Activated T-helper 2 cell treated with anti-CD3 and anti-CD28 coated beads, Interferon-gamma antibody, Interleukin-2, Interleukin-4, amounts not matched to agents 10 μg/mL and 5 μg/mL and 100 μg/mL, durations not matched to agents 14 hours and 24 hours and 36 hours (primary cell): ENCODE measurements around the gene CSRNP3. TPM values are rescaled to one million over a fixed set of nuclear protein-coding genes. Genes with fewer than 3 reads are reported as not detected.

Experiments used
- DNase-seq: peaks from one replicate; pipeline ENCODE4 v3.0.0; 2021; ENCODE audit warnings: low spot score
- H3K27ac Mint-ChIP-seq: one replicate; pipeline ENCODE4 v1.8.0; 2021; ENCODE audit warnings: mixed read lengths
- H3K27me3 Mint-ChIP-seq: one replicate; pipeline ENCODE4 v1.8.0; 2021; ENCODE audit warnings: low read depth, mixed read lengths
- H3K36me3 Mint-ChIP-seq: one replicate; pipeline ENCODE4 v1.8.0; 2021; ENCODE audit warnings: low read depth, mixed read lengths
- H3K4me1 Mint-ChIP-seq: one replicate; pipeline ENCODE4 v1.8.0; 2021; ENCODE audit warnings: low read depth, mixed read lengths
- H3K4me3 Mint-ChIP-seq: one replicate; pipeline ENCODE4 v1.8.0; 2021; ENCODE audit warnings: low read depth, mild to moderate bottlenecking, moderate library complexity, mixed read lengths
- H3K9me3 Mint-ChIP-seq: one replicate; pipeline ENCODE4 v1.8.0; 2021; ENCODE audit warnings: mixed read lengths
- intact Hi-C: fragments of 100-400 bp; cut with micrococcal nuclease; formaldehyde crosslinking; loops from one replicate; pipeline ENCODE4 v1.15.1; 2023
- total RNA-seq: library from RNA; stranded (reverse); gene quantifications from 2 replicates; pipeline ENCODE4 v1.2.3, GENCODE V29; 2022

CSRNP3 gene
- total RNA-seq, 1 donor from 2014 or later: not detected

GRCh38 chr2:165563468-165564225 lies 94.1 kb downstream of the CSRNP3 start:
- no peaks in the 10 kb centered on the region for H3K9me3 Mint-ChIP-seq
- H3K27me3 Mint-ChIP-seq: no peaks in the 10 kb centered on the region
- H3K4me3 Mint-ChIP-seq: no peak overlapping the region
- H3K27ac Mint-ChIP-seq: no peak overlapping the region
- H3K4me1 Mint-ChIP-seq: no peaks in the 10 kb centered on the region
- DNase-seq: no peak
- intact Hi-C loops: no loop called here
- no peaks in the 10 kb centered on the region for H3K36me3 Mint-ChIP-seq

- Mint-ChIP-seq H3K27ac (no peak overlapping the region), H3K4me1 (no peaks in the 10 kb centered on the region), H3K36me3 (no peaks in the 10 kb centered on the region), H3K9me3 (no peaks in the 10 kb centered on the region), H3K27me3 (no peaks in the 10 kb centered on the region), H3K4me3 (no peak overlapping the region)
- intact Hi-C loops: no loop called here
- no peak for DNase-seq
These were observed 96.5 kb downstream of the CSRNP3 start for GRCh38 chr2:165566008-165566407.

- Mint-ChIP-seq H3K27me3 (no peaks in the 10 kb centered on the region), H3K36me3 (no peaks in the 10 kb centered on the region), H3K4me3 (no peak overlapping the region), H3K27ac (no peak overlapping the region), H3K9me3 (no peaks in the 10 kb centered on the region), H3K4me1 (no peaks in the 10 kb centered on the region)
- intact Hi-C loops: no loop called here
- no peak for DNase-seq
These were observed 97.8 kb downstream of the CSRNP3 start for GRCh38 chr2:165567273-165567672.

- H3K9me3 Mint-ChIP-seq: no peaks in the 10 kb centered on the region
- intact Hi-C loops: no loop called here
- H3K27ac Mint-ChIP-seq: no peak overlapping the region
- DNase-seq: no peak
- no peaks in the 10 kb centered on the region for H3K27me3 Mint-ChIP-seq
- H3K36me3 Mint-ChIP-seq: no peaks in the 10 kb centered on the region
- H3K4me3 Mint-ChIP-seq: no peak overlapping the region
- H3K4me1 Mint-ChIP-seq: no peaks in the 10 kb centered on the region
These were observed 98.9 kb downstream of the CSRNP3 start for GRCh38 chr2:165568361-165568760.

GRCh38 chr2:165571477-165571876 lies 102.0 kb downstream of the CSRNP3 start:
- intact Hi-C loops: no loop called here
- DNase-seq: no peak
- no peak overlapping the region for H3K27ac Mint-ChIP-seq

GRCh38 chr2:165572151-165572550 lies 102.7 kb downstream of the CSRNP3 start:
- no peaks in the 10 kb centered on the region for H3K4me1 Mint-ChIP-seq
- no peak overlapping the region for H3K27ac Mint-ChIP-seq
- peaks cover 3% of the 10 kb centered on the region for H3K27me3 Mint-ChIP-seq
- H3K4me3 Mint-ChIP-seq: no peak overlapping the region
- DNase-seq: no peak
- intact Hi-C loops: no loop called here
- H3K36me3 Mint-ChIP-seq: no peaks in the 10 kb centered on the region
- H3K9me3 Mint-ChIP-seq: no peaks in the 10 kb centered on the region

More at GRCh38 chr2:165571477-165571876, 102.0 kb downstream of the CSRNP3 start:
- H3K36me3 Mint-ChIP-seq: no peaks in the 10 kb centered on the region
- H3K4me3 Mint-ChIP-seq: no peak overlapping the region
- H3K9me3 Mint-ChIP-seq: no peaks in the 10 kb centered on the region
- peaks cover 3% of the 10 kb centered on the region for H3K27me3 Mint-ChIP-seq
- H3K4me1 Mint-ChIP-seq: no peaks in the 10 kb centered on the region

GRCh38 chr2:165573534-165574461 lies 104.3 kb downstream of the CSRNP3 start:
- H3K4me1 Mint-ChIP-seq: no peaks in the 10 kb centered on the region
- H3K36me3 Mint-ChIP-seq: no peaks in the 10 kb centered on the region
- no peak for DNase-seq
- no peak overlapping the region for H3K4me3 Mint-ChIP-seq
- intact Hi-C loops: no loop called here
- H3K9me3 Mint-ChIP-seq: no peaks in the 10 kb centered on the region
- H3K27ac Mint-ChIP-seq: no peak overlapping the region
- H3K27me3 Mint-ChIP-seq: peaks cover 3% of the 10 kb centered on the region

GRCh38 chr2:165575044-165575615 lies 105.6 kb downstream of the CSRNP3 start:
- H3K4me3 Mint-ChIP-seq: no peak overlapping the region
- no peaks in the 10 kb centered on the region for H3K9me3 Mint-ChIP-seq

GRCh38 chr2:165576409-165577154 lies 107.1 kb downstream of the CSRNP3 start:
- H3K4me1 Mint-ChIP-seq: no peaks in the 10 kb centered on the region
- H3K27ac Mint-ChIP-seq: no peak overlapping the region
- intact Hi-C loops: no loop called here
- peaks cover 3% of the 10 kb centered on the region for H3K27me3 Mint-ChIP-seq
- DNase-seq: no peak
- H3K4me3 Mint-ChIP-seq: no peak overlapping the region
- H3K36me3 Mint-ChIP-seq: no peaks in the 10 kb centered on the region
- no peaks in the 10 kb centered on the region for H3K9me3 Mint-ChIP-seq

More at GRCh38 chr2:165575044-165575615, 105.6 kb downstream of the CSRNP3 start:
- Mint-ChIP-seq H3K36me3 (no peaks in the 10 kb centered on the region), H3K27ac (no peak overlapping the region), H3K4me1 (no peaks in the 10 kb centered on the region), H3K27me3 (peaks cover 3% of the 10 kb centered on the region)
- DNase-seq: no peak
- intact Hi-C loops: no loop called here

- no peak overlapping the region for H3K4me3 Mint-ChIP-seq
- no peaks in the 10 kb centered on the region for H3K27me3 Mint-ChIP-seq
- H3K9me3 Mint-ChIP-seq: no peaks in the 10 kb centered on the region
- no peaks in the 10 kb centered on the region for H3K4me1 Mint-ChIP-seq
- H3K36me3 Mint-ChIP-seq: no peaks in the 10 kb centered on the region
- intact Hi-C loops: no loop called here
- DNase-seq: no peak
- no peak overlapping the region for H3K27ac Mint-ChIP-seq
These were observed 112.9 kb downstream of the CSRNP3 start for GRCh38 chr2:165582409-165582808.

- intact Hi-C loops: no loop called here
- Mint-ChIP-seq H3K36me3 (no peaks in the 10 kb centered on the region), H3K4me1 (no peaks in the 10 kb centered on the region), H3K4me3 (no peak overlapping the region), H3K27ac (no peak overlapping the region), H3K27me3 (no peaks in the 10 kb centered on the region), H3K9me3 (no peaks in the 10 kb centered on the region)
- DNase-seq: no peak
These were observed 113.5 kb downstream of the CSRNP3 start for GRCh38 chr2:165582863-165583506.

GRCh38 chr2:165584126-165584654 lies 114.7 kb downstream of the CSRNP3 start:
- Mint-ChIP-seq H3K36me3 (no peaks in the 10 kb centered on the region), H3K9me3 (no peaks in the 10 kb centered on the region), H3K27me3 (no peaks in the 10 kb centered on the region), H3K4me1 (no peaks in the 10 kb centered on the region), H3K4me3 (no peak overlapping the region), H3K27ac (no peak overlapping the region)
- no peak for DNase-seq
- intact Hi-C loops: no loop called here
